WI38 (cell line): ENCODE data around the gene SZT2.

Experiments used
- H3K4me3 ChIP-seq: 2 replicates; pipeline ENCODE4 v1.5.1; 2011; ENCODE audit warnings: low read depth, mild to moderate bottlenecking, control low read depth, low read length
- CTCF ChIP-seq: IDR thresholded peaks from 2 replicates; pipeline ENCODE4 v1.5.1; 2012; ENCODE audit warnings: low read depth, mild to moderate bottlenecking, control low read depth, low read length

Gene SZT2

GRCh38 chr1:43425045-43425444 is 35.3 kb downstream of the SZT2 start:
- no peak for TF ChIP-seq CTCF
- no peak overlapping the region for H3K4me3 ChIP-seq

DNA sequence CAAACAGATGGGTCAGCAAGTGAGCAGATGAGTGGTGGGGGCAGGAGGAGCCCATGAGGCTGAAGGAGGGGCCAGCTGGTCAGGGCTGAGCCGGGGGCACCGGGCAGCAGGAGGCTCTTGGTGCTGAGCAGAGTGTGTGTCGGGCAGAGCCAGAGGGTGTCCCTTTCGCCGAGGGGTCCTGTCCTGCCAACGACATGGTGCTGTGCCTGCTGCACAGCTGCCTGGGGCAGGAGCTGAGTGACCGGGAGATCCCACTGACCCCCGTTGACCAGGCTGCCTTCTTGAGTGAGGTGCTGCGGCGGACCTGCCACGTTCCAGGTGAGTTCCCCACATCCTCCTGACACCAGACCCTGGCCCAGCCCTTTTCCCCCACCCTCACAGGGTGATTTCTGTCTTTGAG is 36.5 kb downstream of the SZT2 start:
- no peak overlapping the region for H3K4me3 ChIP-seq
- no peak for TF ChIP-seq CTCF

DNA sequence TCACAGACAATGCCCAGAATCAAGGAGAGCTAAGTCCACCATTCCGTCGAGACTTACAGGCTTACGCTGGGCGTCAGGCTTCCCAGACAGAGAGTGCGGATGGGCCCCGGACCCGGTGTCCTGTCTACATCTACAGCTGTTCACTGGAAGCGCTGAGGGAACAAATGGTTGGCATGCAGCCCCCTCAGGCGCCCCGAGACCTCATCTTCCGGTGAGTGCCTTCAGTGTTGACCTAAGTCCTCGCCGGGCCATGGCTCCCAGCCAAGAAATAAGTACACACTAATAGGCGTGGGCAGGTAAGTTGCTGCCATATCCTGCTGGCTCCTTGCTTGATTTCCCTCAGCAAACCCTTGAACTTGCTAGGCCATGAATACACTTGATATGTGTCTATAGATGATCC is 37.8 kb downstream of the SZT2 start:
- TF ChIP-seq CTCF = no peak

DNA sequence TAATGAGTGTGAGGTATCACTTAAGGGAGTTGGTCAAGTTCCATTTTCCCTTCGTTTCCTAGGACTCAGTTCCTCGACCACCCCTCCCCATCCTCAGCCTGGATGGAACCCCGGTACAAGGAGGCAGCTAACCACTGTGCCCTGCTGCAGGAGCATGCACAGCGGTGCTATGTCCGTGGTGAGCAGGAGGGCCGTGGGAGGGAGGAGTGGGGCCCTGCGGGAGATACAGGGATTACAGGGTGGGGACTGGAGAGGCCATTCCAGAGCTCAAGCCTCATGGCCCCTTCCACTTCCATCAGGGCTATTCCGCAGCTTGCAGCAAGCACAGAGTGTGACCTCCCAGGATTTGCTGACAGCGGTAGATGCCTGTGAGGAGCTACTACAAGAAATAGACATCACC is 38.2 kb downstream of the SZT2 start:
- no peak overlapping the region for H3K4me3 ChIP-seq

More for the DNA sequence above, 37.8 kb downstream of the SZT2 start:
- no peak overlapping the region for H3K4me3 ChIP-seq

DNA sequence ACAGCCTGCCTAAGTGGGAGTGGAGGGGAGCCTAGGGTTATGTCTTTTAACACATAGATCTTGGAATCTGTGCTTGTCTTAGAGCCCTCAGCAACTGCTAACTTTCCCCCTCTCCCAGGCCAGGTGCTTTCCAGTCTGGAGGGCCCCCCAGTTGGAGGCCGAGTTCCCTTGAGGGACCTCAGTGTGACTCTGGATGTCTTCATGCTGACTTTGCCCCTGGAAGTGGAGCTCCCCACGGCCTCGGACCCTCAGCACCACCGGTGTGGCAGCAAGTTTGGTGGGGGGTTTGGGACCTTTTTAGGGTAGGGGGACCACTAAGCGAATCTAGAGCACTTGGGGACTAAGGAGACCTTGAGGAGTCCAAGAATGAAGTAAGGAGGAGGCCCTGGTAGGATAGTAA is 41.1 kb downstream of the SZT2 start:
- H3K4me3 ChIP-seq = no peak overlapping the region
- TF ChIP-seq CTCF = no peak

More for the DNA sequence above, 38.2 kb downstream of the SZT2 start:
- no peak for TF ChIP-seq CTCF

DNA sequence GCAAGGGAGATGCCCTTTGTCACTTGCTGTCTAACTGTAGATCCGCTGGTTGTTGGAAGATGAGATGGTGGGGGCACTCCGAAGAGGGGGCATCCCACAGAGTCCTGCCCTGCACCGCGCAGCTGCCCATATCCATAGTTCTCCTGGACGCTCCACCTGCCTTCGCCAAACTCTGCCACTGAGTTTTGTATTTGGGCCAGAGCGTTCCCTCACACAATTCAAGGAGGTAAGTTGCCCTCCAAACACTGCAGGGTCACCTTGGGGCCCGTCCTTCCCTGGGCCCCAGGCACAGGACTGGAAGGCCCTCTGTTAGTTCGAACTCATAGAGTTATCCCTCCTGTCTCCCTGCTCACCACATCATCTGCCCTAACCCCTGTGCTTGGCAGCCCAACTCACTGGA is 42.0 kb downstream of the SZT2 start:
- no peak for TF ChIP-seq CTCF
- no peak overlapping the region for H3K4me3 ChIP-seq

- H3K4me3 ChIP-seq = no peak overlapping the region
- TF ChIP-seq CTCF = no peak
These were observed 42.6 kb downstream of the SZT2 start for GRCh38 chr1:43432171-43432860.
